Measurements from ENCODE around the gene PNPLA8.
"Not testable (repeated sequence)": the region's sequence is repeated elsewhere in the genome, so short reads cannot be mapped to it uniquely, and the experiment has no call there.

Gene PNPLA8

DNA sequence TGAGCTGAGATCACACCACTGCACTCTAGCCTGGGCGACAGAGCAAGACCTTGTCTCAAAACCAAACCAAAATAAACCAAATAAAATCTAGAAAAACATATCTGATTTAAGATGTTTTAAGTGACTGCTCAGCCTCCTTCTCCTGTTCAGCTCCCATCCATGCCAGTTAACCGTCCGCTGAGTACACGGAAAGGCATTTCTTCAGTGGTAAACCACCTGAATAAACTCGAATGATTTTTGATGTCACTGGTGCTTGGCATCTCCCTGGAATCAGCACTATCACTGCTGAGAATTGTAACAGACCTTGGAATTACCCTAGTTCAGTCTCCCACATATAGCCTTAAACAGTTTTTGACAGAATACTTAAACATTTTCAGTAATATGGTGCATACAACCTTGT is 45.6 kb downstream of the PNPLA8 start:
- DNase-seq (ENCODE audit: insufficient read length, low spot score) = no peak
- TF ChIP-seq POU2F2 (IDR thresholded peaks at IDR 0.05; ENCODE audit: low read depth, low read length) = no peak
- TF ChIP-seq TAF1 (IDR thresholded peaks at IDR 0.05; ENCODE audit: low read depth, low read length) = no peak
- no peak for TF ChIP-seq POLR2AphosphoS5 (IDR thresholded peaks at IDR 0.05; ENCODE audit: low read depth, low read length)
- TF ChIP-seq PAX5 (IDR thresholded peaks at IDR 0.05; ENCODE audit: insufficient read depth, low read length, severe bottlenecking) = no peak
- no peak for TF ChIP-seq POLR2A (IDR thresholded peaks at IDR 0.05; ENCODE audit: low read depth, low read length)
- no peak for TF ChIP-seq SPI1 (IDR thresholded peaks at IDR 0.05; ENCODE audit: low read depth, low read length)
- FAIRE-seq = no peak

DNA sequence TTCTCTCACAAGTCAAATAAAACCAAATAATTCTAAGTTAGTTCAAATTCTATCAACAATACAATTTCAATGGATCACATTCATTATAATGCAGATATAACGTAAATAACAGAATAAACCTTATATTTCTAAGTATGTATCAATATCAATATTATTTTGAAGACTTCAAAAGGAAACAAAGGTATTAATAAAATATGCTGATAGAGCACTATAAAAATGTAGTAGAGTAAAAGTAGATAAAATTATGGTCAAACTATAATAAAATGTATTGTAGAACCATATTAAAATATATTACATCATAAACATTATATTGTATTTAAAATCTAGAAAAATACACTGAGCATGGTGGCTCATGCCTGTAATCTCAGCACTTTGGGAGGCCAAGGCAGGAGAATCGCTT is 46.2 kb downstream of the PNPLA8 start:
- no peak for DNase-seq (ENCODE audit: insufficient read length, low spot score)
- FAIRE-seq = no peak
- TF ChIP-seq PAX5 (IDR thresholded peaks at IDR 0.05; ENCODE audit: insufficient read depth, low read length, severe bottlenecking) (no peak), POU2F2 (IDR thresholded peaks at IDR 0.05; ENCODE audit: low read depth, low read length) (no peak), TAF1 (IDR thresholded peaks at IDR 0.05; ENCODE audit: low read depth, low read length) (no peak), POLR2AphosphoS5 (IDR thresholded peaks at IDR 0.05; ENCODE audit: low read depth, low read length) (no peak), SPI1 (IDR thresholded peaks at IDR 0.05; ENCODE audit: low read depth, low read length) (no peak), POLR2A (IDR thresholded peaks at IDR 0.05; ENCODE audit: low read depth, low read length) (no peak)

- DNase-seq (ENCODE audit: insufficient read length, low spot score) (no peak), FAIRE-seq (peak; percentile 9)
- TF ChIP-seq POLR2A (IDR thresholded peaks at IDR 0.05; ENCODE audit: low read depth, low read length) (no peak), SPI1 (IDR thresholded peaks at IDR 0.05; ENCODE audit: low read depth, low read length) (no peak), POLR2AphosphoS5 (IDR thresholded peaks at IDR 0.05; ENCODE audit: low read depth, low read length) (no peak), POU2F2 (IDR thresholded peaks at IDR 0.05; ENCODE audit: low read depth, low read length) (no peak), TAF1 (IDR thresholded peaks at IDR 0.05; ENCODE audit: low read depth, low read length) (no peak), PAX5 (IDR thresholded peaks at IDR 0.05; ENCODE audit: insufficient read depth, low read length, severe bottlenecking) (no peak)
These were observed 46.8 kb downstream of the PNPLA8 start for GRCh38 chr7:108479118-108479517.

DNA sequence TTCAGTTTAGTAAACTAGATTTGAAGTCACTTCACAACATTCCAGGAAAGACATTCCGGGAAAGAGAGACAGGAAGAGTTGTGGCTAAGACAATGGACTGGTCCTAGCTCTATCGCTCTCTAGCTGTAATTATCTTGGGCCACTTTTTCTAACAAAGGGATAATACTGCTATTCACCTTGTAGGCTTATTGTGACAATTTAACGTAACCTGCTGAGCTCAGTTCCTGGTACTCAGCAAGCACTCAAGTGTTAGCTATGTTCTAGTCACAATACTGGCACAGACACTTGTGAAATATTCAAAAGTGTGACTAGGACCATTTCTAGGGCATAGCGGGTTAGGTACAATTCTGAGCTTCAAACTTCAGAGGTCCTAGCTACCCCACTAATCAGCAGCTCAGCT is 57.7 kb downstream of the PNPLA8 start:
- TF ChIP-seq POU2F2 (IDR thresholded peaks at IDR 0.05; ENCODE audit: low read depth, low read length) (no peak), PAX5 (IDR thresholded peaks at IDR 0.05; ENCODE audit: insufficient read depth, low read length, severe bottlenecking) (no peak), TAF1 (IDR thresholded peaks at IDR 0.05; ENCODE audit: low read depth, low read length) (no peak), POLR2AphosphoS5 (IDR thresholded peaks at IDR 0.05; ENCODE audit: low read depth, low read length) (no peak), POLR2A (IDR thresholded peaks at IDR 0.05; ENCODE audit: low read depth, low read length) (no peak), SPI1 (IDR thresholded peaks at IDR 0.05; ENCODE audit: low read depth, low read length) (no peak)
- DNase-seq (ENCODE audit: insufficient read length, low spot score) (no peak), FAIRE-seq (no peak)

DNA sequence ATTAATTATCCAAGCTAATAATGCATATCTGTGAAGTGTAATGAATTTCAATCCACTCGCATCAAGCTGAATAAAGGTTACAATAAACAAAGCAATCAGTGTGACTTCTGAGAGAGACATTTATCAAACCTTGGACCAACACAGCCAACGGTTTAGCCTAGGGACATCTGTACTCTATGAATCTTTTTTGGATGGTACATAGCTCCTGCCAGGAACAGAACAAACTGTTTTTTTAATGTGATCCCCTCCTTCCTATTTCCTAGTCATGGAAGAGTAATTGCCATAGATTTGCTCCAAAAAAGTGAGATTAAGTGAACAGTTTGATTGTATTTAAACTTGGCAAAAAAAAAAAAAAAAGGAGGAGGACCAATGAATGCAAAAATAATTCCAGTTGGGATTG is 58.5 kb downstream of the PNPLA8 start:
- no peak for FAIRE-seq

GRCh38 chr7:108466322-108466721 is 59.6 kb downstream of the PNPLA8 start:
- FAIRE-seq = peak; percentile 23

More for the DNA sequence above, 58.5 kb downstream of the PNPLA8 start:
- no peak for DNase-seq (ENCODE audit: insufficient read length, low spot score)
- TF ChIP-seq POLR2AphosphoS5 (IDR thresholded peaks at IDR 0.05; ENCODE audit: low read depth, low read length) (no peak), TAF1 (IDR thresholded peaks at IDR 0.05; ENCODE audit: low read depth, low read length) (no peak), SPI1 (IDR thresholded peaks at IDR 0.05; ENCODE audit: low read depth, low read length) (no peak), PAX5 (IDR thresholded peaks at IDR 0.05; ENCODE audit: insufficient read depth, low read length, severe bottlenecking) (no peak), POLR2A (IDR thresholded peaks at IDR 0.05; ENCODE audit: low read depth, low read length) (no peak), POU2F2 (IDR thresholded peaks at IDR 0.05; ENCODE audit: low read depth, low read length) (no peak)

DNA sequence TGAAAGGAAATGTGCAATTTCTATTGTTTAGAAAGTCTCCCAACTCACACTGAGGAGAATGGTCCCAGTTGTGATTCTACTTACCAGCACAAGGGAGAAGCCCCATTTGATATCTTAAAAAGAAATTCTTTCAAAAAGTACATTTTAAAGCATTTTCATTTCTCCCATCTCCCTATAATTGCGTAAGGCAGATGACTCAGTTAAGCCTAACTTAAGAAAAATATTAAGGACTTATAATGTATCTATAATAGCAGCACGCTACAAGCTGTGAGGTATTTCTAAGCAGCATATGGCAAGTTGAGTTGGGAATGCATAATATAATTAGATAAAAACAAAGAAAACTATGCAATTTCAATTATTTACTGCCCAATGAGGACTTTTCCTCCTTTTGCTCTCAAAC is 61.2 kb downstream of the PNPLA8 start:
- TF ChIP-seq SPI1 (IDR thresholded peaks at IDR 0.05; ENCODE audit: low read depth, low read length) = no peak
- TF ChIP-seq PAX5 (IDR thresholded peaks at IDR 0.05; ENCODE audit: insufficient read depth, low read length, severe bottlenecking) = no peak
- no peak for TF ChIP-seq POLR2AphosphoS5 (IDR thresholded peaks at IDR 0.05; ENCODE audit: low read depth, low read length)
- TF ChIP-seq POU2F2 (IDR thresholded peaks at IDR 0.05; ENCODE audit: low read depth, low read length) = no peak
- TF ChIP-seq TAF1 (IDR thresholded peaks at IDR 0.05; ENCODE audit: low read depth, low read length) = no peak
- TF ChIP-seq POLR2A (IDR thresholded peaks at IDR 0.05; ENCODE audit: low read depth, low read length) = no peak
- no peak for DNase-seq (ENCODE audit: insufficient read length, low spot score)
- no peak for FAIRE-seq

More at GRCh38 chr7:108466322-108466721, 59.6 kb downstream of the PNPLA8 start:
- DNase-seq (ENCODE audit: insufficient read length, low spot score) = not testable (repeated sequence)

GRCh38 chr7:108463613-108464012 is 62.3 kb downstream of the PNPLA8 start:
- DNase-seq (ENCODE audit: insufficient read length, low spot score) = no peak
- FAIRE-seq = peak; percentile 31
- TF ChIP-seq POLR2A (IDR thresholded peaks at IDR 0.05; ENCODE audit: low read depth, low read length) = no peak
- TF ChIP-seq PAX5 (IDR thresholded peaks at IDR 0.05; ENCODE audit: insufficient read depth, low read length, severe bottlenecking) = no peak
- TF ChIP-seq POU2F2 (IDR thresholded peaks at IDR 0.05; ENCODE audit: low read depth, low read length) = no peak
- TF ChIP-seq SPI1 (IDR thresholded peaks at IDR 0.05; ENCODE audit: low read depth, low read length) = no peak
- TF ChIP-seq POLR2AphosphoS5 (IDR thresholded peaks at IDR 0.05; ENCODE audit: low read depth, low read length) = no peak
- TF ChIP-seq TAF1 (IDR thresholded peaks at IDR 0.05; ENCODE audit: low read depth, low read length) = no peak

- DNase-seq (ENCODE audit: insufficient read length, low spot score) = no peak
- FAIRE-seq = no peak
- TF ChIP-seq POLR2A (IDR thresholded peaks at IDR 0.05; ENCODE audit: low read depth, low read length) (no peak), TAF1 (IDR thresholded peaks at IDR 0.05; ENCODE audit: low read depth, low read length) (no peak), POLR2AphosphoS5 (IDR thresholded peaks at IDR 0.05; ENCODE audit: low read depth, low read length) (no peak), SPI1 (IDR thresholded peaks at IDR 0.05; ENCODE audit: low read depth, low read length) (no peak), POU2F2 (IDR thresholded peaks at IDR 0.05; ENCODE audit: low read depth, low read length) (no peak), PAX5 (IDR thresholded peaks at IDR 0.05; ENCODE audit: insufficient read depth, low read length, severe bottlenecking) (no peak)
These were observed 64.1 kb downstream of the PNPLA8 start for GRCh38 chr7:108461840-108462239.

DNA sequence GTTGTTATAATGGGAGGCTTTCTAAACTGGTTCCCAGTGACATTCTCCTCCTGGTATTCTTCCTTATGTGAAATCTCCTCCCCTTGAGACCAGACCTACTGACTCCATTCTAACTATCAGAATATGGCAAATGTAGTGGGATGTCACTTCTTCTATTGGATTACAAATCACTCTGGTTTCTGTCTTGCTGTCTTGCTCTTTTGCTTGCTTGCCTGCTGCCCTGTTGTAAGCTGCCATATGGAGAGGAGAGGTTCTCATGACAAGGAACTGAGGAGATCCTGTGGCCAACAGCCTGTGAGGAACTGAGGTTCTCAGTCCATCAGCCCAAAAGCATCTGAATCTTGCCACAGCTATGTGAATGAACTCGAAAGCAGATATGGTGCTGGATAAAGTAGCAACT is 65.0 kb downstream of the PNPLA8 start:
- DNase-seq (ENCODE audit: insufficient read length, low spot score) = no peak
- no peak for FAIRE-seq
- TF ChIP-seq TAF1 (IDR thresholded peaks at IDR 0.05; ENCODE audit: low read depth, low read length) = no peak
- TF ChIP-seq POU2F2 (IDR thresholded peaks at IDR 0.05; ENCODE audit: low read depth, low read length) = no peak

All from GM12891 (cell line).